Ovary (tissue), 3 donors: ENCODE results near the gene USP16.

Experiments
- POLR2A ChIP-seq: fragments of 450-650 bp; IDR thresholded peaks from one replicate; pipeline ENCODE4 v1.6.1; 2017; ENCODE audit warnings: antibody characterized with exemption, mild to moderate bottlenecking, moderate library complexity
- TF ChIP-seq, protein P1 (sequence below), 3 donors: fragments of 450-650 bp in 2 of 3; fragments of 200-600 bp in 1 of 3; IDR thresholded peaks; one replicate each; pipeline versions ENCODE4 v1.5.1 to v1.8.0; 2016 to 2022; ENCODE audit warnings: antibody characterized with exemption in 3 of 3, mild to moderate bottlenecking in 1 of 3
- donor health status: DM: no; HTN: no; CAD: no.

DNA sequence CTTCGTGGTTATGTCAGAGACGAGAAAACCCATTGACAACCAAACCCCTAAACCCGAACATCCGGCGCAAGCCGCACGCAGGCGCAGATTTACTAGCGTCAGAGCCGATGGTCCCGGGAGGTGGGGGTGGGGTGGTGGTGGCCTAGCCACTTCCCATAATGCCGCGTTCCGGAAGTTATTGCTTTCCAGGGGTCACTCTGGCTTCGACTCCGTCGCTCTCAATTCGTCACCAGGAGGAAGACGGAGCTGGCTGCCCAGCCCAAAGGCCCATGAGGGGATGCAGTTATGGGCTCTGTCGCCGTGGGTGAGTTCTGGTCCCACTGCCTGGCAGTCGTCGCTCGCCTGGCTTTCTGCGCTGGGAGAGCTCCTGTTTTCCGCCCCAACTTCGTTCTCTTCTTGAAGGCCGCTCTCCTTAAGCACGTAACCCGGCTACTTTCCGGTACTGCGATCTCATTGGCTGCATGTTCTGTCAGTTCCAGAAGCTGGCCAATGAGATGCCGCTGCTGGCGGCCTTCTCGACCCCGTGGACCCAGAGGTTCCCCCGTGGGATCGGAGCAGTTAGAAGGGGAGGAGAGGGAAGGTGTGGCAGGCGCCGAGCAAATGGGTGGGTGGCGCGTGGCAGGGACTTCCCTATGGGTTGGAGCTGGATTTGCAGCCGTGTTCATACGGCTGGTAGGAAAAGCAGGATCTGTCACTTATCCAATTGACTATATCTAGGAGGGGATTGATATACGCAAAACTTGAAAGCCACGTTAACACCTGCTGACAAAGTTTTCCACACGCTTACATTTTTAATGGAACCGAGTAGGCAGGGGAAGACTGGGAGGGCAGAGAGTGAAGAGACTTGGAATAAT lies at the start of gene USP16:
- TF ChIP-seq, protein P1, sequence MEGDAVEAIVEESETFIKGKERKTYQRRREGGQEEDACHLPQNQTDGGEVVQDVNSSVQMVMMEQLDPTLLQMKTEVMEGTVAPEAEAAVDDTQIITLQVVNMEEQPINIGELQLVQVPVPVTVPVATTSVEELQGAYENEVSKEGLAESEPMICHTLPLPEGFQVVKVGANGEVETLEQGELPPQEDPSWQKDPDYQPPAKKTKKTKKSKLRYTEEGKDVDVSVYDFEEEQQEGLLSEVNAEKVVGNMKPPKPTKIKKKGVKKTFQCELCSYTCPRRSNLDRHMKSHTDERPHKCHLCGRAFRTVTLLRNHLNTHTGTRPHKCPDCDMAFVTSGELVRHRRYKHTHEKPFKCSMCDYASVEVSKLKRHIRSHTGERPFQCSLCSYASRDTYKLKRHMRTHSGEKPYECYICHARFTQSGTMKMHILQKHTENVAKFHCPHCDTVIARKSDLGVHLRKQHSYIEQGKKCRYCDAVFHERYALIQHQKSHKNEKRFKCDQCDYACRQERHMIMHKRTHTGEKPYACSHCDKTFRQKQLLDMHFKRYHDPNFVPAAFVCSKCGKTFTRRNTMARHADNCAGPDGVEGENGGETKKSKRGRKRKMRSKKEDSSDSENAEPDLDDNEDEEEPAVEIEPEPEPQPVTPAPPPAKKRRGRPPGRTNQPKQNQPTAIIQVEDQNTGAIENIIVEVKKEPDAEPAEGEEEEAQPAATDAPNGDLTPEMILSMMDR (IDR thresholded peaks at IDR 0.05), result peak in 1 of 3 donors; percentile 30
- TF ChIP-seq POLR2A, result peak; percentile 55
